ENCODE measurements around the gene UTP20.

- no peak for TF ChIP-seq EZH2 (IDR thresholded peaks at IDR 0.05; ENCODE audit: low read length)
- TF ChIP-seq CTCF (optimal IDR thresholded peaks at IDR 0.05 in 1 of 3, IDR thresholded peaks at IDR 0.05 in 1 of 3, conservative IDR thresholded peaks at IDR 0.05 in 1 of 3; ENCODE audit: extremely low read depth in 1 of 3, insufficient read depth in 2 of 3, low read length in 3 of 3), result no peak
These were observed 76.9 kb downstream of the UTP20 start for GRCh38 chr12:101356794-101357193.

Measured in keratinocyte (primary cell).